ENCODE results near the gene TBC1D24. TPM values are rescaled to one million over a fixed set of nuclear protein-coding genes. Genes with fewer than 3 reads are reported as not detected.

Gene TBC1D24
- total RNA-seq, 1 donor from 2014 or later: 7.8 TPM

DNA sequence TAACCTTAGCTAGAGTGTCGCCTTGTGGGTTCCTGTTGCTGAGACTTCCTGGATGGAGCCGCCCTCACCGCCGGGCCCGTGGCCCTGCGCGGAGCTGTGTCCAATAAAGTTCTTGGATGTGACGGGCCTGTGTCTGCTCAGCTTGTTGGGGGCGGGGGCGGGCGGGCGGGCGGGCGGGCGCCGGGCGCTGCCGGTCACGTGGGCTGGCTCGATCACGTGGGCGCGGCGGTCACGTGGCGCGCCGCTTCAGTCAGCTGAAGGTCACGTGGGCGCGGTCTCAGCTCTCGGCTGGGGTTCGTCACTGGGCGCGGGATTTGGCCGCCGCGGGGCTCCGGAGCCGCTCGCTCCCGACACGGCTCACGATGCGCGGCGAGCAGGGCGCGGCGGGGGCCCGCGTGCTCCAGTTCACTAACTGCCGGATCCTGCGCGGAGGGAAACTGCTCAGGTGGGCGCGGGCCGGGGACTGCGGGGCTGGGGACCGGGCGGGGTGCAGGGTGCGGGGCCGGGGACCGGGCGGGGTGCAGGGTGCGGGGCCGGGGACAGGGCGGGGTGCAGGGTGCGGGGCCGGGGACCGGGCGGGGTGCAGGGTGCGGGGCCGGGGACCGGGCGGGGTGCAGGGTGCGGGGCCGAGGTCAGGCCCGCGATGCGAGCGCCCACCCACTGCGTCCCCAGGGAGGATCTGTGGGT, 45.3 kb downstream of the TBC1D24 start, which contains the start of gene AMDHD2:
Gene AMDHD2 (plus strand): TSS at position 275 of the 687 bp plus-strand sequence. CDS start 88 bp downstream, at position 363.
- H3K36me3 ChIP-seq (ENCODE audit: control insufficient read depth in 3 of 3, insufficient read depth in 3 of 3, low read length in 3 of 3): peaks cover 16 to 26% (median 19%) of the 10 kb centered on the region in 3 donors
- H3K4me1 ChIP-seq (ENCODE audit: control insufficient read depth in 3 of 3, insufficient read depth in 3 of 3, low read length in 3 of 3): peaks cover 54 to 66% (median 55%) of the 10 kb centered on the region in 3 donors
- H3K27me3 ChIP-seq (ENCODE audit: control insufficient read depth in 3 of 3, insufficient read depth in 3 of 3, low read length in 3 of 3): no peaks in the 10 kb centered on the region
- peak within 1 kb of the TSS; percentile 98 for H3K27ac ChIP-seq (ENCODE audit: low read depth, low read length)
- H3K9me3 ChIP-seq (ENCODE audit: control insufficient read depth in 3 of 3, low read length in 3 of 3): no peaks in the 10 kb centered on the region
- H3K9ac ChIP-seq (ENCODE audit: low read depth in 1 of 3, low read length in 3 of 3): peak within 1 kb of the TSS; percentile 76 to 83 (median 78)
- peak within 1 kb of the TSS; percentile 72 to 76 (median 73) for H3K4me3 ChIP-seq (ENCODE audit: low read length in 3 of 3)

DNA sequence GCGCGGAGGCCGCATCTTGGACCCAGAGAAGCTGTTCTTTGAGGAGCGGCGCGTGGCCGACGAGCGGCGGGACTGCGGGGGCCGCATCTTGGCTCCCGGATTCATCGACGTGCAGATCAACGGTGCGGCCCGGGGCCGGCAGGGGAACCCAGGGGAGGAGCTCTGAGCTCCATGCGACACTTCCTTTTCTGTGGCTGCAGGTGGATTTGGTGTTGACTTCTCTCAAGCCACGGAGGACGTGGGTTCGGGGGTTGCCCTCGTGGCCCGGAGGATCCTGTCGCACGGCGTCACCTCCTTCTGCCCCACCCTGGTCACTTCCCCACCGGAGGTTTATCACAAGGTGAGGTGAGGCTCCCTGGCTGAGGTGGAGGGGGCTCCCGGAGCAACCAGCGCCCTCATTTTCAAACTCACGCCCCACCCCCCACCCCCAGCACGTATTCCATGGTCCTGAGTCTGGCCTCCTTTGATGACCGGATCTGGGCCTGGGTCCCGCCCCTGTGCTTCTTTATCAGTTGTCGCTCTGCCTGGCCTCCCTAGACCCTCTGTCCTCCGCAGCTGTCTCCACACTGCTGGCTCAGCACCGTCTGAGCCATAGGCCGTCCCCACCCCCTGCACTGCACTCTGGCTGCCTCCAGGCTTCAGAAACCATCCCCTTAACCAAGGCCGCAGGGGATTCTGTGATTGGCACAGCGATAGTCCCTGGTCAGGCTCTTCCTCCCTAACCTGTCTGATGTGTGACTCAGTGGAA, 46.0 kb downstream of the TBC1D24 start:
- peaks cover 47 to 58% (median 48%) of the 10 kb centered on the region in 3 donors for H3K4me1 ChIP-seq (ENCODE audit: control insufficient read depth in 3 of 3, insufficient read depth in 3 of 3, low read length in 3 of 3)
- peak overlapping the region; percentile 76 to 83 (median 78) for H3K9ac ChIP-seq (ENCODE audit: low read depth in 1 of 3, low read length in 3 of 3)
- no peaks in the 10 kb centered on the region for H3K27me3 ChIP-seq (ENCODE audit: control insufficient read depth in 3 of 3, insufficient read depth in 3 of 3, low read length in 3 of 3)
- no peaks in the 10 kb centered on the region for H3K9me3 ChIP-seq (ENCODE audit: control insufficient read depth in 3 of 3, low read length in 3 of 3)
- peak overlapping the region; percentile 47 for H3K27ac ChIP-seq (ENCODE audit: low read depth, low read length)
- peaks cover 17 to 26% (median 21%) of the 10 kb centered on the region in 3 donors for H3K36me3 ChIP-seq (ENCODE audit: control insufficient read depth in 3 of 3, insufficient read depth in 3 of 3, low read length in 3 of 3)
- H3K4me3 ChIP-seq (ENCODE audit: low read length in 3 of 3): peak overlapping the region; percentile 72 to 76 (median 73)

DNA sequence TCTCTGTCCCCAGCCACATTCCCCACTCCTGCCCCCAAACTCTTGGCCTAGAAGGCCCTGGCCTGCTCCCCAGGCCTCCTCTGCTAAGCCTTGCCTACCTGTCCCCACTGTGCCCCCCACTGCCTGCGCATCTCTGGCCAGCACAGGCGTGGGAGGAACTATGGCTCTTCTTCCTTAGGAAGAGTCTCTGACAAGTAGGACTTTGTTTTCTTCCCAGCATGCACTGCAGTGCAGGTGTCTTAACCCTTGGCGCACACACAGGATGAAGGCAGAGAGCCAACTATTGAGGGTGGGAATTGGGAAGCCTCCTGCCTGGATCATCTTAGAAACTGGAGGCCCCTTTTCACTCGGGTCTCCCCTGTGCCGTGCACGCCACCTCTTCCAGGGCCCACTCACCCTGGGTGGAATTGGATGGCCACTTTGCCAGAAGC, 48.9 kb downstream of the TBC1D24 start:
- Histone ChIP-seq H3K36me3 (ENCODE audit: control insufficient read depth in 3 of 3, insufficient read depth in 3 of 3, low read length in 3 of 3) (peaks cover 31 to 32% (median 32%) of the 10 kb centered on the region in 3 donors), H3K9me3 (ENCODE audit: control insufficient read depth in 3 of 3, low read length in 3 of 3) (no peaks in the 10 kb centered on the region), H3K4me1 (ENCODE audit: control insufficient read depth in 3 of 3, insufficient read depth in 3 of 3, low read length in 3 of 3) (peaks cover 18 to 30% (median 20%) of the 10 kb centered on the region in 3 donors), H3K27me3 (ENCODE audit: control insufficient read depth in 3 of 3, insufficient read depth in 3 of 3, low read length in 3 of 3) (no peaks in the 10 kb centered on the region), H3K27ac (ENCODE audit: low read depth, low read length) (no peak overlapping the region), H3K4me3 (ENCODE audit: low read length in 3 of 3) (no peak overlapping the region), H3K9ac (ENCODE audit: low read depth in 1 of 3, low read length in 3 of 3) (no peak overlapping the region)

DNA sequence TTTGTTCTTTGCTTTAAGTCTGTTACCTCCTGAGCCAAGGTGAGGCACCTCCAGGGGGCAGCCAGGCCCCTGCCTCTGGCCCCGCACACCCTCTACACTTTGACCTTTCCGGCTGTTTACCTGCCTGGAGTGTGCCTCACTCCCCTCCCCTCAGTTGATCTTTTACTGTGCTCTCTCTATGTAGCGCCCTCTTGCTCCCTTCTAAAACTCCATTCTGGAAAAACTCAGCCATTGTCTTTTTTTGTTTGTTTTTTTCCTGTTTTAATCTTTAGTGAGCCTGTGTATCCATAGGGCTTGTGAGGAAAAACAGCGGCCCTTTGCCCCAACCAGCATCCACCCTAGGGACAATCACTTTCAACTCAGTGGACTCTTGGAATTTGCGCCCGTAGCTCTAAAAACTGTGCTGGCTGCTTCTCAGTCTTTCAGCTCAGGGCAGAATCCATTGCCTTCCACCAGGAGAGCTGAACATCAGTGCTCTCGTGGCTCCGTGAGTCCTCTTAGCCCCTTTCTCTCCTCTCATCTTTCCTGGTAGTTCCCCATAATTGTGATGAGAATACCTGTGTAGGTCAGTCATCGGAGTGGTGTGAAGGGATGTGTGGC, 49.5 kb downstream of the TBC1D24 start:
- Histone ChIP-seq H3K9ac (ENCODE audit: low read depth in 1 of 3, low read length in 3 of 3) (no peak overlapping the region), H3K27ac (ENCODE audit: low read depth, low read length) (no peak overlapping the region), H3K36me3 (ENCODE audit: control insufficient read depth in 3 of 3, insufficient read depth in 3 of 3, low read length in 3 of 3) (peaks cover 32 to 38% (median 34%) of the 10 kb centered on the region in 3 donors), H3K4me3 (ENCODE audit: low read length in 3 of 3) (no peak overlapping the region), H3K9me3 (ENCODE audit: control insufficient read depth in 3 of 3, low read length in 3 of 3) (no peaks in the 10 kb centered on the region), H3K4me1 (ENCODE audit: control insufficient read depth in 3 of 3, insufficient read depth in 3 of 3, low read length in 3 of 3) (peaks cover 12 to 24% (median 13%) of the 10 kb centered on the region in 3 donors), H3K27me3 (ENCODE audit: control insufficient read depth in 3 of 3, insufficient read depth in 3 of 3, low read length in 3 of 3) (no peaks in the 10 kb centered on the region)

DNA sequence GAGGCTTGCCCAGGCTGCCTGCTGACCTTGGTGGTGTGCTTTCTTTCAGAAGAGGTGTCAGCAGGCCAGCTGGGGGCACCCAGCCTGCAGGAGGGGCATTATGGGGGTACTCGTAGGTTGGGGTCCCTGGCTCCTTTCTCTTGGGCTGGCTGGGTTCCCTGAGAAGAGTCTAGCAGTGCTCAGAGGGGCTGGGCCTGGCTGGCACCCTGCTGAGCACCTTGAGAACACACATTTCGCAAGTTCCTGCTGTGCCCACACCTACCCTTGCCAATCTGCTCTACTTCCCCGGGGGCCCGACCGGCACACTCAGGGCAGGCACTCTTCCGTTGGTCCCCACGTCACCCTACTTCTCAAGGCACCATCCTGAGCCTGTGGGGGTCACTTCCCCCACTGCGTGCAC, 51.2 kb downstream of the TBC1D24 start:
- H3K4me1 ChIP-seq (ENCODE audit: control insufficient read depth in 3 of 3, insufficient read depth in 3 of 3, low read length in 3 of 3): peaks cover 5 to 23% (median 10%) of the 10 kb centered on the region in 3 donors
- no peaks in the 10 kb centered on the region for H3K9me3 ChIP-seq (ENCODE audit: control insufficient read depth in 3 of 3, low read length in 3 of 3)
- H3K27me3 ChIP-seq (ENCODE audit: control insufficient read depth in 3 of 3, insufficient read depth in 3 of 3, low read length in 3 of 3): no peaks in the 10 kb centered on the region
- no peak overlapping the region for H3K9ac ChIP-seq (ENCODE audit: low read depth in 1 of 3, low read length in 3 of 3)
- H3K27ac ChIP-seq (ENCODE audit: low read depth, low read length): no peak overlapping the region
- peaks cover 34 to 44% (median 42%) of the 10 kb centered on the region in 3 donors for H3K36me3 ChIP-seq (ENCODE audit: control insufficient read depth in 3 of 3, insufficient read depth in 3 of 3, low read length in 3 of 3)
- H3K4me3 ChIP-seq (ENCODE audit: low read length in 3 of 3): no peak overlapping the region

DNA sequence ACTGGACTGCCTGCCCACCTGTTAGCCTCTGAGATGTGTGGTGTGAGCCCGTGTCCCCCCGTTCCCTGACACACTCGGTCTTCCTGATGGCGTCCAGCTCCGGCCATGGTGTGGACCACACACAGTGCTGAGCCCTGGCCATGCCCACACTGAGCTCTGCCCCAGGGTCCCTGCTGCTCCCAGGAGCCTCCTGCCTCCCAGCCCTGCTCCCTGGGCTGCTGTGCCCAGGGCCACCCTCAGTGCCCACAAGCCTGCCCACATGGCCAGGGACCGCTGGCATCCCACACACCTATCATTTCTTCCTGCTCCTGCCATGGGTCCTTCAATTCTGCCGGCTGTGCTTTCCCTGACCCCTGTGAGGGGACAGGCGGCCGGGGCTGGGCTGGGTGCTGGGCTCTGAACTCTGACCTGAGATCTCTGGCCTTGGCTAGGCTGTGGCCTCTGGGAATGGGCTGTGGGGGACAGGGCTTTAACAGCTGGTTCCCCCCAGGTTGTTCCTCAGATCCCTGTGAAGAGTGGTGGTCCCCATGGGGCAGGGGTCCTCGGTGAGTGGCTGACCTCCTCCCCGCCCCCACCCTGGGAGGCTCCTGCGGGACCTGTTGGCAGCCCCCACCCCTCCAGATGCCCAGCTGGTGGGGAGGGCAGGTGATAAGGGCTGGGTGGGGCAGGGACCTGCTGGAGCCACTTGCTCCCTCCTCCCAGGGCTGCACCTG, 52.3 kb downstream of the TBC1D24 start:
- H3K9me3 ChIP-seq (ENCODE audit: control insufficient read depth in 3 of 3, low read length in 3 of 3): no peaks in the 10 kb centered on the region
- no peaks in the 10 kb centered on the region for H3K27me3 ChIP-seq (ENCODE audit: control insufficient read depth in 3 of 3, insufficient read depth in 3 of 3, low read length in 3 of 3)
- no peak overlapping the region for H3K4me3 ChIP-seq (ENCODE audit: low read length in 3 of 3)
- H3K9ac ChIP-seq (ENCODE audit: low read depth in 1 of 3, low read length in 3 of 3): no peak overlapping the region
- peaks cover 7 to 25% (median 13%) of the 10 kb centered on the region in 3 donors for H3K4me1 ChIP-seq (ENCODE audit: control insufficient read depth in 3 of 3, insufficient read depth in 3 of 3, low read length in 3 of 3)
- peaks cover 34 to 42% (median 41%) of the 10 kb centered on the region in 3 donors for H3K36me3 ChIP-seq (ENCODE audit: control insufficient read depth in 3 of 3, insufficient read depth in 3 of 3, low read length in 3 of 3)
- no peak overlapping the region for H3K27ac ChIP-seq (ENCODE audit: low read depth, low read length)

DNA sequence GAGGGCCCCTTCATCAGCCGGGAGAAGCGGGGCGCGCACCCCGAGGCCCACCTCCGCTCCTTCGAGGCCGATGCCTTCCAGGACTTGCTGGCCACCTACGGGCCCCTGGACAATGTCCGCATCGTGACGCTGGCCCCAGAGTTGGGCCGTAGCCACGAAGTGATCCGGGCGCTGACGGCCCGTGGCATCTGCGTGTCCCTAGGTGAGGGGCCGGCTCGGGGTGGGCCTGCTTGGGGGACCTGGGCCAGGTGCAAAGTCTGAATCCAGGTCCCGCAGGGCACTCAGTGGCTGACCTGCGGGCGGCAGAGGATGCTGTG, 52.8 kb downstream of the TBC1D24 start:
- no peak overlapping the region for H3K4me3 ChIP-seq (ENCODE audit: low read length in 3 of 3)
- H3K9ac ChIP-seq (ENCODE audit: low read depth in 1 of 3, low read length in 3 of 3): no peak overlapping the region
- H3K27me3 ChIP-seq (ENCODE audit: control insufficient read depth in 3 of 3, insufficient read depth in 3 of 3, low read length in 3 of 3): no peaks in the 10 kb centered on the region
- peaks cover 12 to 30% (median 17%) of the 10 kb centered on the region in 3 donors for H3K4me1 ChIP-seq (ENCODE audit: control insufficient read depth in 3 of 3, insufficient read depth in 3 of 3, low read length in 3 of 3)
- no peaks in the 10 kb centered on the region for H3K9me3 ChIP-seq (ENCODE audit: control insufficient read depth in 3 of 3, low read length in 3 of 3)
- H3K36me3 ChIP-seq (ENCODE audit: control insufficient read depth in 3 of 3, insufficient read depth in 3 of 3, low read length in 3 of 3): peaks cover 34 to 42% (median 41%) of the 10 kb centered on the region in 3 donors
- H3K27ac ChIP-seq (ENCODE audit: low read depth, low read length): no peak overlapping the region

DNA sequence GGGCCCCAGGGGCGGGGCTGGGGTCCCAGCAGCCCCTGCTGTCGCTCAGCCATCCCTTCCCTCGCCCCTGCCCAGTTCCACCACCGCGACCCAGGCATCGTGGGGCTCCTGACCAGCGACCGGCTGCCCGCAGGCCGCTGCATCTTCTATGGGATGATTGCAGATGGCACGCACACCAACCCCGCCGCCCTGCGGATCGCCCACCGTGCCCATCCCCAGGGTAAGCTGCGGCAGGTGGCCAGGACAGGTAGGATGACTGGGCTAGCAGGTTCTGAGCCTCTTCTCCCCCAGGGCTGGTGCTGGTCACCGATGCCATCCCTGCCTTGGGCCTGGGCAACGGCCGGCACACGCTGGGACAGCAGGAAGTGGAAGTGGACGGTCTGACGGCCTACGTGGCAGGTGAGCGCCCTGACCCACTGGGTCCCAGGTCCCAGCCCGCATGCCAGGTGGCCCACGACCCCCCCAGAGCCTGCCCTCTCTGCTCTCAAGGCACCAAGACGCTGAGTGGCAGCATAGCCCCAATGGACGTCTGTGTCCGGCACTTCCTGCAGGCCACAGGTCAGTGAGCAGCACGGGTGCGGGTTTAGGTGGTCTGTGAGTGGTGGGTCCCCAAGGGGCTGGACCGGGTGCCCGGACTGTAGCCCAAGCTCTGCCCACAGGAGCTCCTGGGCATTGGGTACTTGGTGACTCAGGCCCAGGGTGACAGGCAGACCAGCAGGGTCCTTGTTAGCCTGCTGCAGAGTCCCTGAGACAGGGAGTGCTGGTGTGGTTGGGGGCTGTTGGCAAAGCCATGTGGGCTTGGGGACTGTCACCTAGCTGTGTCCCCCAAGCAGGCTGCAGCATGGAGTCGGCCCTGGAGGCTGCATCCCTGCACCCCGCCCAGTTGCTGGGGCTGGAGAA, 53.5 kb downstream of the TBC1D24 start:
- no peak overlapping the region for H3K27ac ChIP-seq (ENCODE audit: low read depth, low read length)
- H3K9me3 ChIP-seq (ENCODE audit: control insufficient read depth in 3 of 3, low read length in 3 of 3): no peaks in the 10 kb centered on the region
- H3K4me1 ChIP-seq (ENCODE audit: control insufficient read depth in 3 of 3, insufficient read depth in 3 of 3, low read length in 3 of 3): peaks cover 13 to 28% (median 18%) of the 10 kb centered on the region in 3 donors
- H3K9ac ChIP-seq (ENCODE audit: low read depth in 1 of 3, low read length in 3 of 3): no peak overlapping the region
- H3K27me3 ChIP-seq (ENCODE audit: control insufficient read depth in 3 of 3, insufficient read depth in 3 of 3, low read length in 3 of 3): no peaks in the 10 kb centered on the region
- peaks cover 31 to 40% (median 38%) of the 10 kb centered on the region in 3 donors for H3K36me3 ChIP-seq (ENCODE audit: control insufficient read depth in 3 of 3, insufficient read depth in 3 of 3, low read length in 3 of 3)
- no peak overlapping the region for H3K4me3 ChIP-seq (ENCODE audit: low read length in 3 of 3)

Measured in skeletal muscle tissue (tissue), 4 donors.